ENCODE measurements around the gene TLL2.

The TLL2 gene

GRCh38 chr10:96463562-96463961 is 50.2 kb downstream of the TLL2 start:
- no peak for DNase-seq (ENCODE audit: low read depth in 3 of 3)

DNA sequence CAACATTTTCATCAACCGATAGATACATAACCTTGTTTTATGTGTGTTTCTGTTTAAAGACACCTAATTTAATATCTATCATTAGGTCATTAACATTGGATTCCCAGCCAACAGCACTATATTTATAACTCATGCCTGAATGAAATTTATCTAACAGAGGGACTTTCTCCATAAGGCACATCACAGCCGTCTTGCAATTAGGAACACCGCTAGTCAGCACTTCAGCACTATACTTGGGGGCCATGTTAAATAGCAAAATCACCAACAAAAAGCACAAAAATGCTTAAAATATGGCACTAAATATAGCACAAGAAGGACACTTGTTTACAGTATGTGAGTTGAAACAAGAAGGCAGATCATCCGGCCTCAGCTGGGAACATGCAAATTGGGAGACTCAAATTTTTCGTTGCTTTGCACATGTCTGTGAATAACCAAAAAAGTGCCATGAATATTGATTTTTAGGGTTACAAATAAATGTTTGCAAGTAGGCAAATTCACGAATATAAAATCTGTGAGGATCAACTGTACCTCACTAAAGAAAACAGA is 51.0 kb downstream of the TLL2 start:
- DNase-seq (ENCODE audit: low read depth in 3 of 3), result no peak

DNA sequence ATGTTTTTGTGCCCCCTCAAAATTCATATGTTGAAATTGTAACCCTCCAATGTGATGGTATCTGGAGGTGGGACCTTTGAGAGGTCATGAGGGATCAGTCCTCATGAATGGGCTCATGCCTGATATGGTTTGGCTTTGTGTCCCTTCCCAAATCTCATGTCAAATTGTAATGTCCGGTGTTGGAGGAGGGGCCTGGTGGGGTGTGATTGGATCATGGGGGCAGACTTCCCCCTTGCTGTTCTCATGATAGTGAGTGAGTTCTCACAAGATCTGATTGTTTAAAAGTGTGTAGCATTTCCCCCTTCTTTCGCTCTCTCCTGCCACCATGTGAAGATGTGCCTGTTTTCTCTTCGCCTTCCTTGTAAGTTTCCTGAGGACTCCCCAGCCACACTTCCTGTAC is 53.4 kb downstream of the TLL2 start:
- DNase-seq (ENCODE audit: low read depth in 3 of 3), result no peak

DNA sequence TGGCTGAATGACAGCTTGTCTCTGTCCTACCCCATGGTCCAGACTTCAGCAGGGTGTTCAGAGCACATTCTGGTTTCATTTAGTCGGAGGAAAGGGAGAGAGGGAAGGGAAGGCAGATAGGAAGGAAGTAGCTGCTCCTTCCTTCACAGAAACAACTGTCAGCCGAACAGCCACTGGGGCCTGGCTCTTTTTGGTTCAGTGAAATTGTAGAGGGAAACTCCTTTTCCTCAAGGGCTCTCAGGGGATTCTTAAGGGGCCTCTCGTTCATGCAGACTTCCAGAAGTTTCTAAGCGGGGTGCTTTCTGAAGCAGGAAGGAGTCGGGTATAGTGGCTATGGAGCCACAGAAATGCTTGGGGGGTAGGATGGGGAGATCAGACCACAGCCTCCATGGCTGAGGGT is 56.4 kb downstream of the TLL2 start:
- no peak for DNase-seq (ENCODE audit: low read depth in 3 of 3)

- no peak for DNase-seq (ENCODE audit: low read depth in 3 of 3)
Measured at GRCh38 chr10:96456296-96456840, 57.4 kb downstream of the TLL2 start.

DNA sequence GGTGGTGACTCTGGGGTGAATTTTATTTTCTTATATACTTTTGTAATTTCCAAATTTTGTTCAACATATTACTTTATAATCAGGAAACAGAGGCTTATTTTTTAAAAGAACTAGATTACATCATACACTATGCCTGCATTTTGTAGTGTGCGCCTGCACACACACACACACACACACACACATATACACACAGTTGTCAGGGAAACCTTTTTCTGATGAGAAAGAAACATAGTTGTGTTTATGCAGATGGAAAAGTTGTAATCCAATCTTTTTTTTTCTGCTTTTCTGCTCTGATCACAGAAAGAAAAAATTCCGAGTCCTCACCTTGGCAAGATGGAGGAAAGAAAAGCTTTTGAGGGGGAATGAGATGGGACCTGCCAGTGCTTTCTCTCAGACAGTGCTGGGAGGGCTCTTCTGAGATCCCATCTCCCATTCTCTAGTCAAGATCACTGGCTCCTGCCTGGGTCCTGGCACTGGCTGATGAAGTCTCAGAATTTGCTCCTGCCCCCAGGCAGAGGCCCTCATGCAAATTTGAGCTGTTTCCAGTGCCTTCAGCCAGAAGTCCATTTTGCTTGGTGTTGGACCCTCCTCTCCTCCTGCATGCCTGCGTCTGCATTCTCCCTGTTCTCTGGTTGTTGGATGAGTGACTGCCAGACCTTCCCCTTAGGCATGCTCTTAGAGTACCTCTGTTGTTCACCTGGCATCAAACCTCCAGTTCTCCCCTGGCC is 59.7 kb downstream of the TLL2 start:
- DNase-seq (ENCODE audit: low read depth in 3 of 3), result no peak

GRCh38 chr10:96452494-96453153 is 61.1 kb downstream of the TLL2 start:
- no peak for DNase-seq (ENCODE audit: low read depth in 3 of 3)

DNA sequence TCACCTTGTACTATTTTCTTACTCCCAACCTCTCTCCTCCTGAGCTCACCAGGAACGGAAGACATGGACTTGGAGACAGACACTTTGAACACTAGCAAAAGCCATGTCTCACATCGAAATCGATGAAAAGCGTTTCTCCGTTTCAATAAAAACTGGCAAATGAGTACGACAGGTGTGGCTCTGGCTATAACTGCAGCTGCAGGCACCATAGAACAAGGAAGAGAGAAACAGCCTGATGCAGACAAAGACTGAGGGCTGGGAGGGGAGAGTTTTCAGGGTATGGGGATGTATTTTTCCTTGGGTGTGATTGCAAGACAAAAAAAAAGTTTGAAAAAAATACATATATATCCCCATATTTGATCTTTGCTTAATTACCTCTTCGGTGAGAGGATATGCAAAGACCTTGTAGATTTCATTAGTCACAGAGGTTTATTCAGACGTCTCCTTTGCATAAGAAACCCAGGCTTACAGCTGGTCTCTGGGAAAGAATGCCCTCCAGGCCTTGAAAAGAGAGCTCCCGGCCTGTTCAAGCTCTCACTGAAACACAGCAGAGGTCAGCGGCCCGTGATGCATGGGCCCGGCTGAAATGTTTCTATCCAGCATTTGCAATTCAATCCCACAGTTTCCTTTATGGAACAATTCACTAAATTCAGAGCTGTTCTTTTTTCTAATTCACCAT is 63.1 kb downstream of the TLL2 start:
- no peak for DNase-seq (ENCODE audit: low read depth in 3 of 3)

- DNase-seq (ENCODE audit: low read depth in 3 of 3), result no peak
Measured at GRCh38 chr10:96448558-96448957, 65.2 kb downstream of the TLL2 start.

- DNase-seq (ENCODE audit: low read depth in 3 of 3), result no peak
Measured at GRCh38 chr10:96448021-96448457, 65.7 kb downstream of the TLL2 start.

- no peak for DNase-seq (ENCODE audit: low read depth in 3 of 3)
Measured at GRCh38 chr10:96446966-96447596, 66.6 kb downstream of the TLL2 start.

- DNase-seq (ENCODE audit: low read depth in 3 of 3), result no peak
Measured at GRCh38 chr10:96441987-96442643, 71.6 kb downstream of the TLL2 start.

DNA sequence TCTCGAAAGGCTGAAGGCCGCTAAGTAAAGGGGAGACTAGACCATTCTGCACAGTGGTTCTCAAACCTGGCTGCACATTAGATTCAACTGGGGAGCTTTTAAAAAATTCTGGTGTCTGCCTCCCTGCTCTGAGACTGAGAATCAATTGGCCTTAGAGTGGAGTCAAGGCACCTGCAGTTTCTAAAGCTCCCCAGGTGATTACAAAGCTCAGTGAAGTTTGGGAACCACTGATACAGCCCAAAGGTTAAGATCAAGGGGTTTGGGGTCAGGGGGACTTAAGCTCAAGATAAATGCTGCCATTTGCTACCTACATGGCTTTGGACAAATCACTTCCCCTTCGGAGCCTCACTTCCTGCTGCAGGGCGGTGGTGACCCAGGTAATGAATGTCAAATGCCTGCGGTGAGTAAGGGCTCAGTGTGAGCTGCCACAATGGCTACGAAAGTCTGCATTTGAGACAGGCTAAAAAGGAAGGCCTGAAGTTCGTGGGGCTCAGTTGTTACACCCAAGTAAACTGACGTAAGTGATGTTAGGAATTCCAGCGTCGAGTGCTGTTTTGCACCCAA is 72.3 kb downstream of the TLL2 start:
- DNase-seq (ENCODE audit: low read depth in 3 of 3), result no peak

- no peak for DNase-seq (ENCODE audit: low read depth in 3 of 3)
Measured at GRCh38 chr10:96440361-96441292, 73.1 kb downstream of the TLL2 start.

GRCh38 chr10:96439725-96440124 is 74.0 kb downstream of the TLL2 start:
- DNase-seq (ENCODE audit: low read depth in 3 of 3), result no peak

- no peak for DNase-seq (ENCODE audit: low read depth in 3 of 3)
Measured at GRCh38 chr10:96436035-96436434, 77.7 kb downstream of the TLL2 start.

DNA sequence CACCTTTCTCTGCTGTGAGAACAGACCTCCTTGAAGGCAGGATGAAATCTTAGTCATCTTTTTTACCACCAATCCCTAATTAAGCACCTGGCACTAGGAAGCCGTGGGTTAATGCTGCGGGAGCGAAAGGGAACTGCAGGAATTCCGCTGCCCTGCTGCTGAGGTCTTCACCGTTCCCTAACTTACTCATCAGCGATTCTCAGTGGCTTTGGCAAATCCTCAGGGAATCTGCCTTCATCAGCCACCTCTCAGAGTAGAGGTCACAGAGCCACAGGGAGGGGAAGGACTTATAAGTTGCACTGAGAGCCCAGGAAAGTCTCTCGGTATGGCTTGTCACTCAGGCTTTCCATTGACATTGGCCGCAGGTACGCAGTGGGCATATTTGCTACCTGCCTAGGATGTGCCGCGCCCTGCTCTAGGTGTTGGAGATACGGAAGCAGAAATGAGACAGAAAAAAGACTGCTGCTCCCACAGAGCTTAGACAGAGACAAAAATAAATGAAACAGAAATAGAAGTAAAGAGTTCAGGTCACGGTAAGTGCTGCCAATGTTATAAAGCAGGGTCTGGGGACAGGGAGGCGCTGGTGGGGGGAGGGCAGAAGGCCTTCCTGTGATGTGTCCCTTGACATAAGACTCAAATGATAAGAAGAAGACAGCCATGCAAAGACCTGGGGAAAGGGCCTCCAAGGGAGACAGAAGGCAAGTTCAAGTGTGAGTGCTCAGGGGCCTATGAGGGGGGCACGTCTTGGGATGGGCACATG is 82.3 kb downstream of the TLL2 start:
- no peak for DNase-seq (ENCODE audit: low read depth in 3 of 3)

DNA sequence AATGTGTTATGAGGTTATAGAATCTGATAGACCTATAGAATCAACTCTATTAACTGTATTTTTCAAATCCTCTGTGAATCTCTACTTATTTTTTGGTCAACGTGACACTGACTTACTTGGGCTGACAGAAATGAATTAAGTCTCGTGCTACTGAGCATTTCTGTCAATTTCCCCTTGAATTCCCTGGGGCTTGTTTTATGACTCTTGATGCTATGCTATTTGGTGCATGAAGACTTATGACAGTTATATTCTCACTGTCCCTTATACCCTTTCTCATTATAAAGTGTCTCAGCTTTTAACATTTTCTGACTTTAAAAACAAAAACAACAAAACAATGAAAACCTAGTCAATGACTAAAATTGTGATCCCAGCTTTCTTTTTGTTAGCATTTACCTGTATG is 86.4 kb downstream of the TLL2 start:
- no peak for DNase-seq (ENCODE audit: low read depth in 3 of 3)

GRCh38 chr10:96422525-96422924 is 91.2 kb downstream of the TLL2 start:
- DNase-seq (ENCODE audit: low read depth in 3 of 3), result no peak
